Measurements from ENCODE around the gene DOK3.

DOK3 gene

GRCh38 chr5:177482359-177482795, 27.2 kb downstream of the DOK3 start:
- no peak for DNase-seq (ENCODE audit: low spot score)

- no peak for DNase-seq (ENCODE audit: low spot score)
Measured at GRCh38 chr5:177479774-177480173, 29.9 kb downstream of the DOK3 start.

DNA sequence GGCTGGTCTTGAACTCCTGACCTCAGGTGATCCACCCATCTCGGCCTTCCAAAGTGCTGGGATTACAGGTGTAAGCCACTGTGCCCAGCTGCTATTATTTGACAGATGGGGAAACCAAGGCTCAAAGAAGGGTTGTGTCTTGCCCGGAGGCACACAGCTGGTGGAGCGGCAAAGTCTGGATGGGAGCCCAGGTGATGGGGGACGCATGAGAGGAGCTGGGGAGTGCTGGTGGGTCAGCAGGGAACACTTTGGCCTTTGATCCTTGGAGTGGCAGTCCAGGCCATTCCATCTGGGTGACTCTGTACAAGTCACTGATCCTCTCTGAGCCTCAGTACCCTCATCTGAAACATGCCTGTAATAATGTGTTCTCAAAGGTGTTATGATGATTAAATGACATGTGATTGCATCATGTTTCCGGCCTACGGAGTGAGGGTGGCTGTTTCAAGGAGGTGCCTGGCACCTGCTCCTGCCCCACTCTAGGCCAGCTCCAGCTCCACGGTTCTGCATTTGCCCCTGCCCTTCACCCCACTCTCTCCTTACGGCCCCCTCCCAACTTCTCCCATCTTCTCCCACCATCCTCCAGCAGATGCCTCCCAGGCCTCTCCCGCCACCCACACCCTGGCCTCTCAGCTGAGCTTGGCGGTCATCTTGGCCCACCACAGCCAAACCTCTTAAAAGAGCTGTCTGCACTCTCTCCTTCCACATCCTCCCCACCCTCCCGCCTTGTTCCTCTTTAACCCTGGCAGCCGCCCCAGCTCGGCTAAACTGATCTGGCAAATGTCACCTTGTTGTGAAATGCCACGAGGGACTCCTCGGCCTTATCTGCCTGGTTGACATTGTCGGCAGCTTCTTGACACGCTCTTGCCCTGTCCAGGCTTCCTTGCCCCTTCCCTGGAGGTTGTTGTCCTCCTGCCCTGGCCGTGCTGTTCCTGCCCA, 30.6 kb downstream of the DOK3 start:
- DNase-seq (ENCODE audit: low spot score): no peak

- DNase-seq (ENCODE audit: low spot score): no peak
Measured at GRCh38 chr5:177477701-177478477, 31.7 kb downstream of the DOK3 start.

GRCh38 chr5:177476531-177477233, 32.9 kb downstream of the DOK3 start:
- no peak for DNase-seq (ENCODE audit: low spot score)

DNA sequence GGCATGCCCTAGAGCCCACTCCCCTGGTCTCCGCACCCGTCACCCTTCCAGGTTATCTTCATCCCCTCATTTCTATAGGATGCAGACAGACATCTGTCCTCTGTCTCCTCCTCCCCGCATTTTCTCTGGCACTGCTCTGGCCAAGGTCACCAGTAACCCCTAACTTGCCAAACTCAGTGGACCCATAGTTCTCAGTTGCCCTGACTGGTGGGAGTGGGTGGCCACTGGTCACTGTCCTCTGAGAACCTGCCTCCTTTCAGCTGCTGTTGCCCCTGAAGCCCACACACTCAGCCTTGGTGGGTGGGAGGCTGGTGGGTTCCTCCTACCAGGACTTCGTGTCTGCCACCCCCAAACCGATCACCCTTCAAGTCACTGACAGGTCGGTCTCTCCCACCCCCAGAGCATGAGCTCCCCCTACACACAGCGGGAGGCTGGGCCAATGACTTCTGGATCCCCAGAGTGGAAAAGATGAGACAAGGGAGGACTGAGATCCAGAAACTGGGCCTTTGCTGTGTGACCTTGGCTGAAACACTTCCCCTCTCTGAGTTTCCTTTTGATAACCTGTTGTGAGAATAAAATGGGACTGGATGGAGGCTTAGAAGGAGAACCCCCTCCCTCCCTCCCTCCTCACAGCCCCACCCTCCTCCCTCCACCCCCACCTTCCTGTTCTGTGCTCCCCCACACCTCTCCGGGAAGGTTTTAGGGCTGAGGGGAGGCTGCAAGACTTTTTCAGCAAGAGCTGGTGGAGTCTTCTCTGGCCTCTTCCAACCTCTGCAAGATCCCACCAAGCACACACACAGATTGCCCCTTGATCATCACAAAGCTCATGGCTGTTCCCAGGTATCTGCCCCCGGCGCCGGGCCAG, 33.8 kb downstream of the DOK3 start:
- DNase-seq (ENCODE audit: low spot score): no peak

- DNase-seq (ENCODE audit: low spot score): no peak
Measured at GRCh38 chr5:177474846-177475562, 34.6 kb downstream of the DOK3 start.

- DNase-seq (ENCODE audit: low spot score): no peak
Measured at GRCh38 chr5:177474002-177474476, 35.6 kb downstream of the DOK3 start.

DNA sequence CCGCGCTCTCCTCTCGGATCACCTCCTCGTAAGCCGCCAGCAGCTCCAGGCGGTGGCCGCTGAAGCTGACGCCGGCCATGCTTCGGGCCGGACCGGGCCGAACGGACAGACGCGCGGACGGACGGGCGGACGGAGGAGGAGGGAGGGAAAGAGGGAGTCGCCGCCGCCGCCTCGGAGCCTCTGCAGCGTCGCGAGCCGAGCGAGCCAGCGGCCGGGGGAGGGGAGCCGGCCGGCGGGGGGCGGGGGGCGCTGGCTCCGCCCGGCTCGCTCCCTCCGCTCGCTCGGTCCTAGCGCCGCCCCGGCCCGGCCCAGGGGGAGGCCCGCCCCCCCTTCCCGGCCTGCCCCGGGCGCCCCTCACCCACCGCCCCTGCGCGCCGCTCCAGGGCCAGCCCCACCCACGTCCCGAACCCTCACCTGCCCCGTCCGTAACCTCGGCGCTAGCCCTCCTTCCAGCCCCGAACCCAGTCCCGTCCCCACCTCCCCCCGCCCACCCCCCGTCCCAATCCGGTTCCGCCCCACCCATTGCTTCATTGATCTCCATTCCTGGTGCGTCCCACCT, 36.1 kb downstream of the DOK3 start, which contains the start of gene DBN1:
TSS of gene DBN1 (minus strand) at position 192 of the 559 bp plus-strand sequence. CDS start at position 79, 113 bp downstream.
- DNase-seq (ENCODE audit: low spot score): peak; percentile 97

DNA sequence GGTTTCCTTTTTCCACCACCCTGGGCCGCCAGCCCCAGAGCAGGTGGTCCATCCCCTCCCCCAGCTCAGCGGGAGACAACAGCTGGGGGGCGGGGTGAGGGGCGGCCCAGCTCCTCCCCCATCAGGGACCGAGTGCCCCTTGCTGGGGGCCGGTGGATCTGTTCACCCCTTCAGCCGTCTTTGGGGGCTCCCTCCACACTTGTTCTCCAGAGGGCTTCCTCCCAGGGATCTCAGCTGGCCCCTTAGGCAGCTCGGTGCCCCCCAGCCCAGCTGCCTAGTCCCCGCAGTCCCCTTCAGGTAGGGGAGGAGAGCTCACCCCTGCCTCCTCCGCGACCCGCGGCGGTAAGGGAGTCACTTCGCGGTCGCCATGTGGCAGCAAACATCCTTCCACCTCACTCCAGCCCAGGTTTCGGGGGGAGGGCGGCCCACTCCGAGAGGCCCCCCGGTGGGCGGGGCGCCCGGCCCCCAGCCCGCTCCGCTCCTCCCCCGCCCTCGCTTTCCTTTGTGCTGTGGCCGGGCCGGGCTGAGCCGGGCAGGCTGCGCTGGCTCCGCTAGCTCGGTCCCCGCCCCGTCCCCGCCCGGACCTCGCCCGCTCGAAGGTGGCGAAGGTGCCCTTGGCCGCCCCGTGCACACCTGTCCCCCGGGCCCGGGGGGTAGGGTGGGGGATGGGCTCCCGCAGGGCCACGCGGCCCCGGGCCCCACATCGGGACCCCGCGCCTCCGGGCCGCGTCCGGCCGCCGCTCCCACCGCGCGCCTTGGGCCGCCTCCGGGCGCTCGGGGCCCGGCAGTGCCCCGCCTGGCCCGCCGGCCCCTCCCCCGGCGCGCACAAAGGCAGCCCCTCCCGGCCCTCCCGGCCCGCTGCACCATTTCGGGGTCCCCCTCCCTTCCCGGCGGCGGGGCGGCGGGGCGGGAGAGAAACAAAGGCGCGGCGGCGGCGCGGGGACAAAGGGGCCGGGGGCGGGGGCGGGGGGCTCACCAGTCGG, 36.9 kb downstream of the DOK3 start:
- DNase-seq (ENCODE audit: low spot score): peak; percentile 87

GRCh38 chr5:177471610-177472356, 37.8 kb downstream of the DOK3 start:
- no peak for DNase-seq (ENCODE audit: low spot score)

- no peak for DNase-seq (ENCODE audit: low spot score)
Measured at GRCh38 chr5:177470759-177471536, 38.7 kb downstream of the DOK3 start.

- no peak for DNase-seq (ENCODE audit: low spot score)
Measured at GRCh38 chr5:177469750-177470525, 39.7 kb downstream of the DOK3 start.

- no peak for DNase-seq (ENCODE audit: low spot score)
Measured at GRCh38 chr5:177468685-177469628, 40.7 kb downstream of the DOK3 start.

GRCh38 chr5:177468329-177468684, 41.3 kb downstream of the DOK3 start:
- DNase-seq (ENCODE audit: low spot score): no peak

All from D341Med (cell line).